CD8-positive, alpha-beta memory T cell (primary cell): Measurements from ENCODE around the gene SPOCK1. TPM values are rescaled to one million over a fixed set of nuclear protein-coding genes. Genes with fewer than 3 reads are reported as not detected.

Experiments
- CTCF ChIA-PET: fragments of 350-600 bp; sonication (Branson Sonifier 250); formaldehyde crosslinking; loops from one replicate; lab custom pipeline; 2021; ENCODE audit warnings: antibody characterized with exemption; lab: Charles Lee
- POLR2A ChIA-PET: fragments of 350-600 bp; sonication (Branson Sonifier 250); formaldehyde crosslinking; loops from one replicate; lab custom pipeline; 2021; ENCODE audit warnings: antibody characterized with exemption; lab: Charles Lee
- DNase-seq, 5 donors: peaks; one replicate each; pipeline versions ENCODE4 v3.0.0 to v3.0.0-alpha.2; 2020 to 2022; ENCODE audit warnings: mixed read lengths in 1 of 5
- H3K27ac ChIP-seq: one replicate; pipeline ENCODE4 v1.7.0; 2013; ENCODE audit warnings: low read depth, mild to moderate bottlenecking, low read length, moderate library complexity
- H3K27me3 ChIP-seq: 2 replicates; pipeline ENCODE4 v1.7.0; 2013; ENCODE audit warnings: low read length, mild to moderate bottlenecking; ENCODE audit not compliant: insufficient read depth, poor library complexity, severe bottlenecking
- H3K36me3 ChIP-seq: 2 replicates; pipeline ENCODE4 v1.7.0; 2013; ENCODE audit warnings: mild to moderate bottlenecking, low read length, moderate library complexity; ENCODE audit not compliant: insufficient read depth
- H3K4me1 ChIP-seq: 2 replicates; pipeline ENCODE4 v1.7.0; 2013; ENCODE audit warnings: mild to moderate bottlenecking, low read length, moderate library complexity; ENCODE audit not compliant: insufficient read depth
- H3K4me3 ChIP-seq: 2 replicates; pipeline ENCODE4 v1.7.0; 2013; ENCODE audit warnings: mild to moderate bottlenecking, low read length
- H3K9me3 ChIP-seq: 2 replicates; pipeline ENCODE4 v1.7.0; 2013; ENCODE audit warnings: mild to moderate bottlenecking, low read length
- H3K27ac Mint-ChIP-seq, 8 donors: one replicate each; pipeline ENCODE4 v1.8.0; 2020 to 2021; ENCODE audit warnings: mixed read lengths in 8 of 8, mild to moderate bottlenecking in 6 of 8, inconsistent platforms in 3 of 8, moderate library complexity in 3 of 8
- H3K27me3 Mint-ChIP-seq, 2 donors: one replicate each; pipeline ENCODE4 v1.8.0; 2020 to 2021; ENCODE audit warnings: mixed read lengths in 2 of 2, mild to moderate bottlenecking in 1 of 2, moderate library complexity in 1 of 2
- H3K36me3 Mint-ChIP-seq, 3 donors: one replicate each; pipeline ENCODE4 v1.8.0; 2020 to 2021; ENCODE audit warnings: mixed read lengths in 3 of 3, inconsistent platforms in 1 of 3, mild to moderate bottlenecking in 1 of 3
- H3K4me1 Mint-ChIP-seq, 3 donors: one replicate each; pipeline ENCODE4 v1.8.0; 2020 to 2021; ENCODE audit warnings: mixed read lengths in 3 of 3, inconsistent platforms in 1 of 3, mild to moderate bottlenecking in 1 of 3
- H3K4me3 Mint-ChIP-seq, 7 donors: one replicate each; pipeline ENCODE4 v1.8.0; 2020 to 2021; ENCODE audit warnings: mixed read lengths in 7 of 7, mild to moderate bottlenecking in 6 of 7, moderate library complexity in 4 of 7, inconsistent platforms in 2 of 7
- H3K9me3 Mint-ChIP-seq, 5 donors: one replicate each; pipeline ENCODE4 v1.8.0; 2020 to 2022; ENCODE audit warnings: mixed read lengths in 5 of 5, mild to moderate bottlenecking in 3 of 5, moderate library complexity in 2 of 5, inconsistent platforms in 1 of 5
- polyA plus RNA-seq: library from polyadenylated mRNA; unstranded; fragments of 300-500 nt; fragmentation: Illumina TruSeq; gene quantifications from one replicate; pipeline ENCODE4 v1.2.3, GENCODE V29; 2021
- total RNA-seq, 2 experiments: library from RNA; stranded (reverse); gene quantifications; one replicate each; pipeline ENCODE4 v1.2.3, GENCODE V29; 2021

The SPOCK1 gene
- total and polyA plus RNA-seq, 3 experiments from 2014 or later, result not detected

- H3K4me3 ChIP-seq, result no peak overlapping the region
- Mint-ChIP-seq H3K27me3 (peaks cover 0 to 4% of the 10 kb centered on the region in 2 donors), H3K36me3 (no peaks in the 10 kb centered on the region), H3K4me3 (no peak overlapping the region), H3K9me3 (no peaks in the 10 kb centered on the region), H3K27ac (no peak overlapping the region), H3K4me1 (no peaks in the 10 kb centered on the region)
- ChIA-PET CTCF (interaction anchor here (1.4 kb wide), 1 partner anchor 15 kb away, joined by 4 read pairs; no protein-coding TSS in a partner anchor), POLR2A (no interaction called here)
- no peaks in the 10 kb centered on the region for H3K9me3 ChIP-seq
- DNase-seq, result no peak
- no peaks in the 10 kb centered on the region for H3K4me1 ChIP-seq
- H3K36me3 ChIP-seq, result no peaks in the 10 kb centered on the region
- no peaks in the 10 kb centered on the region for H3K27me3 ChIP-seq
- H3K27ac ChIP-seq, result no peak overlapping the region
Observed at GRCh38 chr5:137328463-137328862, 170.7 kb downstream of the SPOCK1 start.

DNA sequence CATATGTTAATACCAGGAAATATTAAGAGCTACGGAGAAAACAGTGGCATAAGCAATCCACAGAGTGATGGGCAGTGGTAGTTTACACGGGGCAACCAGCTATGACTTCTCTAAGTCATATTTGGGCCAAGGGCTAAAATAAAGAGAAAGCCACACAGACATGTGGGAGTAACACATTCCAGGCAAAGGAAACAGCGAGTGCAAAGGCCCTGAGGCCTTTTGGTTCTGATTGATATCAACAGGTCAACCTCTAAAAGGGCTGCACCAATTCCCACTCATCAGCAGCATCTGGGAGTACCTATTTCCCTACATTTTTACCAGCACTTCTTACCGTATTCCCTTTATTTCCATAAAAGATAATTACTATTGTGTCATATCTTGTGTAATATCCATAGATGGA is 173.4 kb downstream of the SPOCK1 start:
- Histone ChIP-seq H3K27me3 (no peaks in the 10 kb centered on the region), H3K27ac (no peak overlapping the region), H3K9me3 (no peaks in the 10 kb centered on the region), H3K4me3 (no peak overlapping the region), H3K36me3 (no peaks in the 10 kb centered on the region), H3K4me1 (no peaks in the 10 kb centered on the region)
- Mint-ChIP-seq H3K9me3 (peaks cover 0 to 7% (median 2%) of the 10 kb centered on the region in 5 donors), H3K4me3 (no peak overlapping the region), H3K27ac (no peak overlapping the region), H3K27me3 (peaks cover 0 to 8% of the 10 kb centered on the region in 2 donors), H3K4me1 (no peaks in the 10 kb centered on the region), H3K36me3 (no peaks in the 10 kb centered on the region)
- ChIA-PET CTCF (no interaction called here), POLR2A (no interaction called here)
- no peak for DNase-seq

DNA sequence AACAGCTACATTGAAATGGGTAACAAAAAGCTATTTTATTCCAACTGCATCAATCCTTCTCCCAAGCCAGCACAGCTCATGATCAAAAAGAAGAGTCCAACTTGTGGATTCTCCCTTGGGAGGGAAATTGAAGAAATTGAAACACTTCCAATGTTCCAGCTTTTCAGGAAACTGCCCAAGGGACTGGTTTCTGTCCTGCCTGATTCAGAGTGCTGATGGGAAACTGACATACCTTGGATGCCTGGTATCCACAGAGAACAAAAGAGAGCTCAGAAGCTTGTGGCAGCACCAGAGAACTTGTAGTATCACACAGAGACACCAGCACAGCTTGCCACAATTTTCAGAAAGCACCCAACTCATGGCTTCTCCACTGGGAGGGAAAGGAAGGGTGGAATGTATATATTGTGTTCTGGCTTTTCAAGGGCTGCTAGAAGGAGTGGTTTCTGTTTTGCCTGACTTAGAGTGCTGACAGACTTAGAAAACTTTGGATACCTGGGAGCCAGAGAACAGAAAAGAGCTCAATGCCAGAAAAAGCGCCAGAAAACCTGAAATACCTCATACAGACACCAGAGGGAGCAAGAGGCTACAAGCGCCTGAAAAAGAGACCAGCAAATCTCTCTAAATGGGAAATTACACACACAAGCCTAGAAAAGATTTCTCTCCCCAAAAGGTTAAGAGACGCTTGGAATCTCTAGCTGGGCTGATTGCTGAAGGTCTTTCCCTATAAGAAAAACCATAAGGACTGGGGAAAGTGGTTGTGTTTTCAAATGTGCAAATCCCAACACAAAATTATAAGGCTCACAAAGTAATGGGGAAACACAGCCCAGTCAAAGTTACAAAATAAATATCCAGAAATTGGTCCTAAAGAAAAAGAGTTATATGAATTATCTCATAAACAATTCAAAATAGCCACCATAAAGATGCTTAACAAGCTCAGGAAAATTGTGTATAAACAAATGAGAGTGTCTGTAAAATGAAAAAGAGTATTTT is 178.8 kb downstream of the SPOCK1 start:
- DNase-seq, result no peak

DNA sequence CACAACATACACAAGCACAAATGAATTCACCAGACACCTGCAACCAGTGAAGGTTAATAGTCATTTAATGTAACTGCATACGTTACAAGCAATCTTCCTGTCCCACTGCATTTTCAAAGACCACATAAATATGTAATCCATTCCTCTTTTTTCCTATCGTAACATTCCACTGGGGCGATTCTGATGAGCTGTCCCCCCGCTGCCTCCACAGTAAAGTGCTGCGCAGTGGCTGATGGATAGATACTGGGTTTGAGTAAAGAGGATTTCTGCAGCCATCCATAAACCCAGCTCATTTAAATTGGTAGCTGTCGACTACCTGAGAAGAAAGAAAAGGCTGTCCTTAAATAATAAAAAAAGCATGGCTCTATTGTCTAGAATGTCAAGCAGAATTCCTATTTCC is 181.1 kb downstream of the SPOCK1 start:
- H3K4me3 ChIP-seq, result no peak overlapping the region
- no peaks in the 10 kb centered on the region for H3K36me3 Mint-ChIP-seq
- CTCF ChIA-PET, result interaction anchor here (2.3 kb wide), 1 partner anchor 12 kb away, joined by 7 read pairs; no protein-coding TSS in a partner anchor

More for the DNA sequence above, 178.8 kb downstream of the SPOCK1 start:
- no peaks in the 10 kb centered on the region for H3K36me3 Mint-ChIP-seq
- Histone ChIP-seq H3K4me3 (no peak overlapping the region), H3K36me3 (no peaks in the 10 kb centered on the region), H3K9me3 (no peaks in the 10 kb centered on the region), H3K27me3 (no peaks in the 10 kb centered on the region), H3K4me1 (no peaks in the 10 kb centered on the region), H3K27ac (no peak overlapping the region)
- H3K27me3 Mint-ChIP-seq, result peaks cover 6 to 29% of the 10 kb centered on the region in 2 donors
- H3K9me3 Mint-ChIP-seq, result peaks cover 0 to 14% (median 2%) of the 10 kb centered on the region in 5 donors
- ChIA-PET POLR2A (no interaction called here), CTCF (interaction anchor here (0.7 kb wide), 1 partner anchor 248 kb away, joined by 3 read pairs; no protein-coding TSS in a partner anchor)
- H3K4me3 Mint-ChIP-seq, result no peak overlapping the region
- H3K27ac Mint-ChIP-seq, result no peak overlapping the region
- H3K4me1 Mint-ChIP-seq, result no peaks in the 10 kb centered on the region

DNA sequence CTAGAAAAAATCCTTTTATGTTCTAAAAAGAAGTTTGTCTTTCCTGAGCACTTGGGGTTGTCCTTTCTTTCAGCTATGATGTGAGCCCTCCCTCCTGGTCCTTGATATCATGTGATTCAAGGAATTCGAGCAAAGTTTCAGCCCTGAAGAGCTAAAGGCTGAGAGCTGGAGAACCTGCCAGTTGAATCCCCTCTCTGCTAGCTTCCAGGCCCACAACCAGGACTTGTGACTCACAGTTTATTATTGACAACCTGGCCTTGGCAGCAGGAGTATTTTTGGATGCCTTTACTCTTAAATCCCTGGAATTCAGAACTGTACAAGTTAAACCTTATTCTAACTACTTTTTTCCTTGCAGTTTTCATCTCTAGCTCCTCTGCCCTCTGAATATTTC is 182.8 kb downstream of the SPOCK1 start:
- H3K9me3 ChIP-seq, result no peaks in the 10 kb centered on the region
- H3K27ac Mint-ChIP-seq, result no peak overlapping the region
- H3K36me3 Mint-ChIP-seq, result no peaks in the 10 kb centered on the region
- peaks cover 0 to 14% (median 2%) of the 10 kb centered on the region in 5 donors for H3K9me3 Mint-ChIP-seq
- no peaks in the 10 kb centered on the region for H3K36me3 ChIP-seq
- H3K4me1 Mint-ChIP-seq, result no peaks in the 10 kb centered on the region
- peaks cover 6 to 25% of the 10 kb centered on the region in 2 donors for H3K27me3 Mint-ChIP-seq
- CTCF ChIA-PET, result interaction anchor here (2.3 kb wide), 1 partner anchor 10 kb away, joined by 7 read pairs; no protein-coding TSS in a partner anchor
- H3K4me3 ChIP-seq, result no peak overlapping the region
- no peaks in the 10 kb centered on the region for H3K27me3 ChIP-seq
- no peak overlapping the region for H3K27ac ChIP-seq
- H3K4me3 Mint-ChIP-seq, result no peak overlapping the region
- DNase-seq, result no peak
- POLR2A ChIA-PET, result no interaction called here
- no peaks in the 10 kb centered on the region for H3K4me1 ChIP-seq

More for the DNA sequence above, 181.1 kb downstream of the SPOCK1 start:
- Mint-ChIP-seq H3K4me1 (no peaks in the 10 kb centered on the region), H3K27ac (no peak overlapping the region), H3K9me3 (peaks cover 0 to 14% (median 2%) of the 10 kb centered on the region in 5 donors), H3K27me3 (peaks cover 6 to 27% of the 10 kb centered on the region in 2 donors), H3K4me3 (no peak overlapping the region)
- no peak for DNase-seq
- Histone ChIP-seq H3K27me3 (no peaks in the 10 kb centered on the region), H3K36me3 (no peaks in the 10 kb centered on the region), H3K9me3 (no peaks in the 10 kb centered on the region), H3K27ac (no peak overlapping the region), H3K4me1 (no peaks in the 10 kb centered on the region)
- POLR2A ChIA-PET, result no interaction called here

- Histone ChIP-seq H3K36me3 (no peaks in the 10 kb centered on the region), H3K4me3 (no peak overlapping the region), H3K9me3 (no peaks in the 10 kb centered on the region), H3K27ac (no peak overlapping the region), H3K4me1 (no peaks in the 10 kb centered on the region), H3K27me3 (no peaks in the 10 kb centered on the region)
- no peak overlapping the region for H3K4me3 Mint-ChIP-seq
- ChIA-PET CTCF (no interaction called here), POLR2A (no interaction called here)
- H3K27me3 Mint-ChIP-seq, result peaks cover 6 to 23% of the 10 kb centered on the region in 2 donors
- no peak for DNase-seq
- no peaks in the 10 kb centered on the region for H3K4me1 Mint-ChIP-seq
- no peak overlapping the region for H3K27ac Mint-ChIP-seq
- H3K9me3 Mint-ChIP-seq, result peaks cover 0 to 10% (median 0%) of the 10 kb centered on the region in 5 donors
- no peaks in the 10 kb centered on the region for H3K36me3 Mint-ChIP-seq
Observed at GRCh38 chr5:137315534-137316345, 183.4 kb downstream of the SPOCK1 start.

GRCh38 chr5:137315109-137315508 is 184.0 kb downstream of the SPOCK1 start:
- Mint-ChIP-seq H3K4me3 (no peak overlapping the region), H3K9me3 (peaks cover 0 to 10% (median 0%) of the 10 kb centered on the region in 5 donors), H3K27ac (no peak overlapping the region), H3K36me3 (no peaks in the 10 kb centered on the region), H3K27me3 (peaks cover 3 to 18% of the 10 kb centered on the region in 2 donors), H3K4me1 (no peaks in the 10 kb centered on the region)
- H3K36me3 ChIP-seq, result no peaks in the 10 kb centered on the region
- H3K27ac ChIP-seq, result no peak overlapping the region
- H3K4me3 ChIP-seq, result no peak overlapping the region
- H3K9me3 ChIP-seq, result no peaks in the 10 kb centered on the region
- H3K27me3 ChIP-seq, result no peaks in the 10 kb centered on the region
- POLR2A ChIA-PET, result no interaction called here
- DNase-seq, result no peak
- no peaks in the 10 kb centered on the region for H3K4me1 ChIP-seq
- CTCF ChIA-PET, result no interaction called here
